Measurements from ENCODE around the gene RAI14.

RAI14 gene

DNA sequence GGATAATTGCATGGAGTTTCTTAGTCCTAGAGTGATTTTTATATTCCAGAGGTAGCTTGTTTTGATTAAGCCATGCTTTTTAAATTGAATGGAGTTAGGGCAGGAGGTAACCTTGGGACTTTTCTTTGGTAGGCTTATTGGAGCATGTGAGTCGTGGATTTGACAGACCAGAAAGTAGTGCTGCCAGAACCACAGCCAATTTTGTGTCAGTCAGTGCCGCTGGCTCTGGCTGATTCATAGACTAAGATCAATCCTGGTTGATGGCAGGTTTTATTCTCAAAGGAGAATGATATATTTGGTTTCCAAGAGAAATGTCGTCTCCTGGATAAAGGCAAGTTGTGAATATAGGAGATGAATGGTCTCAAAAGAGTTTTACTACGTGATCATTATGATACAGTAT is 20.3 kb downstream of the RAI14 start:
- TF ChIP-seq, protein P1, sequence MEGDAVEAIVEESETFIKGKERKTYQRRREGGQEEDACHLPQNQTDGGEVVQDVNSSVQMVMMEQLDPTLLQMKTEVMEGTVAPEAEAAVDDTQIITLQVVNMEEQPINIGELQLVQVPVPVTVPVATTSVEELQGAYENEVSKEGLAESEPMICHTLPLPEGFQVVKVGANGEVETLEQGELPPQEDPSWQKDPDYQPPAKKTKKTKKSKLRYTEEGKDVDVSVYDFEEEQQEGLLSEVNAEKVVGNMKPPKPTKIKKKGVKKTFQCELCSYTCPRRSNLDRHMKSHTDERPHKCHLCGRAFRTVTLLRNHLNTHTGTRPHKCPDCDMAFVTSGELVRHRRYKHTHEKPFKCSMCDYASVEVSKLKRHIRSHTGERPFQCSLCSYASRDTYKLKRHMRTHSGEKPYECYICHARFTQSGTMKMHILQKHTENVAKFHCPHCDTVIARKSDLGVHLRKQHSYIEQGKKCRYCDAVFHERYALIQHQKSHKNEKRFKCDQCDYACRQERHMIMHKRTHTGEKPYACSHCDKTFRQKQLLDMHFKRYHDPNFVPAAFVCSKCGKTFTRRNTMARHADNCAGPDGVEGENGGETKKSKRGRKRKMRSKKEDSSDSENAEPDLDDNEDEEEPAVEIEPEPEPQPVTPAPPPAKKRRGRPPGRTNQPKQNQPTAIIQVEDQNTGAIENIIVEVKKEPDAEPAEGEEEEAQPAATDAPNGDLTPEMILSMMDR (IDR thresholded peaks at IDR 0.05; ENCODE audit: extremely low read depth, missing control alignments), result no peak
- no peak for DNase-seq (ENCODE audit: low spot score)

DNA sequence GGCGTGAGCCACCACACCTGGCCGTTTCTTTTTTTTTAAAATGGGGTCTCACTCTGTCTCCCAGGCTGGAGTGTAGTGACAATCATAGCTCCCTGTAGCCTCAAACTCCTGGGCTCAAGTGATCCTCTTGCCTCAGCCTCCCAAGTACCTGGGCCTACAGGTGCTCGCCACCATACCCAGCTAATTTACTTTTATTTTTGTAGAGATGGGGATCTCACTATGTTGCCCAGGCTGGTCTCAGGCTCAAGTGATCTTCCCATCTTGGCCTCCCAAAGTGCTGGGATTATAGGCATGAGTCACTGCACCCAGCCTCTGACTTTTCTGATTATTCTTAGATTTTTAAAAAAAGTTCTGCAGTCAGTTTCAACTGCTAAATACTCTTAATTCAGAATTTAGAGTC is 21.3 kb downstream of the RAI14 start:
- DNase-seq (ENCODE audit: low spot score), result no peak
- TF ChIP-seq, protein P1 (IDR thresholded peaks at IDR 0.05; ENCODE audit: extremely low read depth, missing control alignments), result no peak

DNA sequence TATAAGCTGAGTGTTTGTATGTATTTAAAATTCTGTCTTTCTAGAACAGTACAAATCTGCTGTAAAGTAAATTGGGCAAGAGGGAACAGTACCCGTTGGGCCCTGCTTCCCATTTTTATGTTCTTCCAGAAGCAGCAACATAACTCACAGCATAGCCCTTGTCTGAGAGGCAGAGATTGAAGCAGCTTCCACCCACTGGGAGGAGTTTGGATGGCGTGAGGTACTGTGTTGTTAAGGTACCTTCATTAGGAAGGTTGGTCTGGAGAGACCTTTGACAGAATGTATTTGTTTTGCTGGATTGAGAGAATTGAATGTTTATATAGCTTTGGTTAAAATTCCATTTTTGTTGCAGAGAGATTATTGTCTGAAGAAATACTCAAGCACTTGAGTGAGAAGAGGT is 24.8 kb downstream of the RAI14 start:
- TF ChIP-seq, protein P1 (IDR thresholded peaks at IDR 0.05; ENCODE audit: extremely low read depth, missing control alignments), result no peak
- DNase-seq (ENCODE audit: low spot score), result no peak

DNA sequence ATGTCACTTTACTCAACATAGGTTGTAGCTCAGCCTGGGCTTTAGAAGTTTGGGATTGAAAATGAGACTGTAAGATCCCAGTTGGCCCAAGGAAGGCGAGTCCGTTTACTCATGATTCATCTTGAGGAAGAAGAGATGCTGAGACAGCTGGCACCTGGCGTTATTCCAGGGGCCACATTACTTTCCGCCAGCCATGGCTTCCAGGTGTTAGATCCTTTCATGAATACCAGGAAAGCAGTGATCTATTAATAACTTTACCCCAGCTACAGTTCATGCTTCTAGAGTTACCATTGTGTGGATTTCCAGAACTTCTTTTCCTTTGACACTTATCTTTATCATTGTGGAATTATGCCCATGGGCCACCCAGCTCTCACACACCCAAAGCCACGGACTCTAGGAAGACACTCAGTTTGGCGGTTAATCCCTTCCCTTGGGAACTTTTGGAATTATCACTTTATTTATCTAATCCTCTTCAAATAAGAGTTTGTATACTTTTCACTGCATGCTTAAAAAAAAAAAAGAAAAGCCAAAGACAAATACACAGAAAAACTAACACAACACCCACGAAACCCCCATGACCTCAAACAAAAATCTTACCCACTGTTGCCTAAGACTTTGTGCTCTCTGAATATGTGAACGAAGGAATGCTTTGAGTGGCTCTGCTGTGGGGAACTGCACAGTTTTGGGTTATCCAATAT is 26.9 kb downstream of the RAI14 start:
- TF ChIP-seq, protein P1 (IDR thresholded peaks at IDR 0.05; ENCODE audit: extremely low read depth, missing control alignments), result no peak
- DNase-seq (ENCODE audit: low spot score), result no peak

DNA sequence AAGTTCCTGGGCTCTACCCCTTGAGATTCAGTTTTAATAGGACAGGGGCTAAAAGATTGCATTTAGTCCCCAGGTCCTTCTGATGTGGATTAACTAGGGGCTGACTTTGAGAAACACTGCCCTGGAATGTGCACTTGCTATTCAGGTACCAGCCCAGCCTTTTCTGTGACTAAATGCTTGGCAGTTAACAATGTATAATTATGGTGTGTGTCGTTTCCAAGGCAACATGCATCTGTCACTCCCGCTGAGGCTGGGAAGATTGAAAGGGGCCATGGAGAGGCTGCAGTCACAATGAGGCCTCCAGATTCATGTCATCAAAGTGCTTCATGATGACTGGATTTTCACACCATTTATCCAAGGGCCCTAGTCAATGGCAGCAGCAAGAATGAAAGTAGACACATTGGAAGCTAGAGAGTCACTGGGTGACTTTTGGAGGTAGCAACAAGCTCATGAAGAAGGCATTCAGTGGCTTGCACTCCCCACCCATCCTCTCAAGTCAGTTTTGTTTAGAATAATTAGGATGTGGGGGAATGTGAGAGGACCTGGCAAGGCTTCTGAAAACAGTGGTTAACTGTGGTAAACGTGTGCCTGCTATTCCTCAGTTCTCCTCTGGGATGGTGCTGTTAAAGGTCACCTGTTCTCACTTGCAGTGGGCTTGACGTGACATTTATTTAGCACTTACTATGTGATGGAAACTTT is 28.3 kb downstream of the RAI14 start:
- TF ChIP-seq, protein P1 (IDR thresholded peaks at IDR 0.05; ENCODE audit: extremely low read depth, missing control alignments), result no peak
- DNase-seq (ENCODE audit: low spot score), result no peak

DNA sequence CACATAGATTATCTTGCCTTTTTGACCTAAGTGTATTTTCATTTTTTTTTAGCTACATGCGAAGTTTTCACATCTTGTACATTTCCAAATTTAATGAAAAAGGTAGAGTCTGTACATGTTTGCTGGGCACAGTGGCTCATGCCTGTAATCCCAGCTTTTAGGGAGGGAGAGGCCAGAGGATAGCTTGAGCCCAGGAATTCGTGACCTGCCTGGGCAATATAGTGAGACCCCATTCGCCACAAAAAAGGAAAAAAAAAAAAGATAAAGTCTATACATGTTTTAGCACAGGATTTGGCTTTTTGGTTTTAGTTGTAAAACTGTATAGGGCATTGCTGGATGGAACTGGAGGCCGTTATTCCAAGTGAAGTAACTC is 28.8 kb downstream of the RAI14 start:
- DNase-seq (ENCODE audit: low spot score), result no peak
- TF ChIP-seq, protein P1 (IDR thresholded peaks at IDR 0.05; ENCODE audit: extremely low read depth, missing control alignments), result no peak

DNA sequence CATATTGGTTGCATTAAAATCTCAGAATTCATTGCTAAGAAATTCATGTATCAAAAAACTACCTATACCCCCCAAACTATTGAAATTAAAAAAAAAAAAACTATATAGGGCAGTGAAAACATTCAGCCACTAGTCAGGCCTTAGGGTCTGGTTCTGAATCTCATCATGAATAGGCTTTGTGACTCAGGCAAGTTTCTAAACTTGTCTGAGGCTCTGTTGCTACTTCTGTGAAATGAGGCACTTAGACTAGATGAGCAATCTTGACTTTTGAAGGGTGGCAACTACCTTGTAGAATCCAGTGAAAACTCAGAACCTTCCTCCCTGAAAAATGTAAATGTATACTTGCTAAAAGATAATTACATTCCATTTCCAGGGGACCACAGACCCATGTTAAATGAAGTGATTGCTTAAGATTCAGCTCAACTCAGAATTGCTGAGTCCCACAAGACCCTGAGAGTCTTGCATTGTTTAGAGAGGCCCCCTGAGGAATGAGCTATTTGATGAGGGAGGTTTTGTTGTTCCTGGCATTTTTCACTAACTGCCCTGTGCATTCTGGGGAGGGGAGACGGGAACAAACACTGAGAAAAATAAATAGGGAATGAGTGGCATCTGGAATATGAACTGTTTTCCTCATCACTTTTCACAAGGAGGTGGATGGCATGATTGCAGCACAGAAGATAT is 29.5 kb downstream of the RAI14 start:
- DNase-seq (ENCODE audit: low spot score), result no peak
- TF ChIP-seq, protein P1 (IDR thresholded peaks at IDR 0.05; ENCODE audit: extremely low read depth, missing control alignments), result no peak
